Activated naive CD8-positive, alpha-beta T cell treated with anti-CD3 and anti-CD28 coated beads for 36 hours (primary cell): ENCODE data around the gene ZC3H18. TPM values are rescaled to one million over a fixed set of nuclear protein-coding genes. Genes with fewer than 3 reads are reported as not detected.

Experiments used
- DNase-seq: peaks from one replicate; pipeline ENCODE4 v3.0.0; 2021
- H3K27ac Mint-ChIP-seq: one replicate; pipeline ENCODE4 v1.8.0; 2022; ENCODE audit warnings: mild to moderate bottlenecking, moderate library complexity, mixed read lengths
- H3K27me3 Mint-ChIP-seq: one replicate; pipeline ENCODE4 v1.8.0; 2022; ENCODE audit warnings: mild to moderate bottlenecking, mixed read lengths
- H3K36me3 Mint-ChIP-seq: one replicate; pipeline ENCODE4 v1.8.0; 2021; ENCODE audit warnings: mild to moderate bottlenecking, mixed read lengths
- H3K4me1 Mint-ChIP-seq: one replicate; pipeline ENCODE4 v1.8.0; 2021; ENCODE audit warnings: mixed read lengths
- H3K4me3 Mint-ChIP-seq: one replicate; pipeline ENCODE4 v1.8.0; 2022; ENCODE audit warnings: mild to moderate bottlenecking, moderate library complexity, mixed read lengths
- H3K9me3 Mint-ChIP-seq: one replicate; pipeline ENCODE4 v1.8.0; 2022; ENCODE audit warnings: mixed read lengths
- total RNA-seq, 2 experiments: library from RNA; stranded (reverse); gene quantifications; one replicate each; pipeline ENCODE4 v1.2.3, GENCODE V29; 2021

ZC3H18 gene
- total RNA-seq, 2 experiments from 2014 or later, result 84.3 to 86.8 TPM

GRCh38 chr16:88554711-88555264, 15.4 kb upstream of the ZC3H18 start:
- Mint-ChIP-seq H3K27ac (no peak overlapping the region), H3K4me3 (no peak overlapping the region), H3K27me3 (peaks cover 40% of the 10 kb centered on the region), H3K36me3 (no peaks in the 10 kb centered on the region), H3K4me1 (peaks cover 3% of the 10 kb centered on the region), H3K9me3 (peaks cover 3% of the 10 kb centered on the region)
- no peak for DNase-seq

DNA sequence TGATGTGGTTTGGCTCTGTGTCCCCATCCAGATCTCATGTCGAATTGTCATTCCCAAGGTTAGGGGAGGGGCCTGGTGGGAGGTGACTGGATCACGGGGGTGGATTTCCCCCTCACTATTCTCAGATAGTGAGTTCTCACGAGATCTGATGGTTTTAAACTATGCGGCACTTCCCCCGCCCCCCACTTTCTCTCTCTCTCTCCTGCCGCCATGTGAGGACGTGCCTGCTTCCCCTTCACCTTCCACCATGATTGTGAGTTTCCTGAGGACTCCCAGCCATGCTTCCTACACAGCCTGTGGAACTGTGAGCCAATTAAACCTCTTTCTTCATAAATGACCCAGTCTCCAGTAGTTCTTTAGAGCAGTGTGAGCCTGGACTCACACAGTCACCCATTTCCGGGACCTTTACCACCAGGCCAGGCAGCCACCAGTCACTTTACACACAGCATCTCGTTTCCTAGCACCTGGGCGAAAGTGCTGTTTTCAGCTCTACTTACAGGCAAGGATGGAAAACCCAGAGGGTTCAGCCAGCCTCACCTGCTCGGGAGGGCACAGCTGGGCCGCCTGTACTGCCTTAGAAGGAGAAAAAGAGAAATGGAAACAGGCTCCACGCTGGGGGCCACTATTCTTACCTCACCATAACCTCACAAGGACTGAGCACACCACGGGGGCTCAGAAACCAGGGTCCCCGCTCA, 13.8 kb upstream of the ZC3H18 start:
- peaks cover 3% of the 10 kb centered on the region for H3K9me3 Mint-ChIP-seq
- peaks cover 45% of the 10 kb centered on the region for H3K27me3 Mint-ChIP-seq
- no peak overlapping the region for H3K27ac Mint-ChIP-seq
- H3K4me3 Mint-ChIP-seq, result no peak overlapping the region
- DNase-seq, result no peak
- H3K36me3 Mint-ChIP-seq, result no peaks in the 10 kb centered on the region
- no peaks in the 10 kb centered on the region for H3K4me1 Mint-ChIP-seq

DNA sequence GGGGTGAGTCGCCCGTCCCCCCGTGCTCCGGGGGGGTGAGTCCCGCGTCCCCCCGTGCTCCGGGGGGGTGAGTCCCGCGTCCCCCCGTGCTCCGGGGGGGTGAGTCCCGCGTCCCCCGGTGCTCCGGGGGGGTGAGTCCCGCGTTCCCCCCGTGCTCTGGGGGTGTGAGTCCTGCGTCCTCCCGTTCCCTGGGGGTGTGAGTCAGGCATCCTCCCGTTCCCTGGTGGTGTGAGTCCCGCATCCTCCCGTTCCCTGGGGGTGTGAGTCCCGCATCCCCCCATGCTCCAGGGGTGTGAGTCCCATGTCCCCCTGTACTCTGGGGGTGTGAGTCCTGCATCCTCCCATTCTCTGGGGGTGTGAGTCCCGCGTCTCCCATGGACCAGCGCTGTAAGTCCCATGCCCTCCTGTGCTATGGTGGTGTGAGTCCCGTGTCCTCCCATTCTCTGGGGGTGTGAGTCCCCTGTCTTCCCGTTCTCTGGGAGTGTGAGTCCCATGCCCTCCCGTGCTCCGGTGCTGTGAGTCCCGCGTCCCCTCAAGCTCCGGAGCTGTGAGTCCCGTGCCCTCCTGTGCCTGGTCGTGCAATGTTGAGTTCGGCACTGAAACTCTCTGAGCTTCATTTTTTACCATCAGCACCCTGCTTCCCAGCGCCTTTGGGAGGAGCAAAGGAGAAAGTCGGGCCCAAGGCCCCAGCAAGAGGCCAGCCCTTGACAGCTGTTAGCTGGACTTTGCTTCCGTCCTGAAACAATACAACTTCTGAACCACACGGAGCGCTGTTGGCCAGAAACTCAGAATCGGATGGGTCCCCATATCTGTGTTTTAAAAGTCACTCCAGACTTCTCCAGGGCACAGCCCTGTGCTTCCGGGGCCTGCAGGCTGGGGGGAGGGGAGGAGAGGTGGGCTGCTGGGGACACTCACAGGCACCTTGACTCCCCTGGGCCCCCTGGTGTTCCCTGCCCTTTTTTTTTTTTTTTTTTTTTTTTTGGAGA, 11.5 kb upstream of the ZC3H18 start:
- DNase-seq, result no peak
- H3K4me1 Mint-ChIP-seq, result peaks cover 2% of the 10 kb centered on the region
- H3K9me3 Mint-ChIP-seq, result peaks cover 3% of the 10 kb centered on the region
- peaks cover 37% of the 10 kb centered on the region for H3K27me3 Mint-ChIP-seq
- H3K36me3 Mint-ChIP-seq, result no peaks in the 10 kb centered on the region
- H3K4me3 Mint-ChIP-seq, result no peak overlapping the region
- H3K27ac Mint-ChIP-seq, result no peak overlapping the region

DNA sequence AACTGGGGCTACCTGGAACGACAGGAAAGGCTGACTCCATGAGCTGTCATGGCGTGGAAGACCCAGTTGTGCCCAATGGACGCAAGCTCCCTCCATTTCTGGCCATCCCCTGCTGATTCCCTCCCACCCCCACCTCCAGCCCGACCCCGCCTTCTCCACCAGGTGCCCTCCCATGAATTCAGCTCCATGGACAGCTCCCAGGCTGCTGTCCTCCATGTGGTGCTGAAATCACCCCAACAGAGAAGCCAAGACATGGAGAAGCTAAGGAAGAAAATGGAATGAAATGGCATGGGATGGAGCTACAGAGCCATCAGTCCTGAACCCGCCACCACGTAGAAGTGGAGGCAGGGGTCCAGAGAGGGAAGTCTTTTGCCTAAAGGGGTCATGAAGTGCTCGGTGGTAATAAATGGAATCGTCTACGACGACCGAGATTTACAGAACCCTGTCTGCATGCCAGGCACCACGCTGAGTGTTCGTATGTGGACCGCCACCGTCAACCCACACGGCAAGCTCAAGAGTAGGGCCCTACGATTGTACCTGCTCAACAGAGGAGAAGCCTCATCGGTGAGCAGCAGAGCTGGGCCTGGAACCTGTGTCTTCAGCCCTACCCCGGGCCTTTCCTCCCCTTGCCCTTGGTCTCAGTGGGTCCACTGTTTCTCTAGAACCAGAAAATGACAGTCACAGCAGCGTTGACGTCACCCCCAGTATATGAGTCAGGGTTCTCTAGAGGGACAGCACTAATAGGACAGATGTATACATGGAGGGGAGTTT, 9.3 kb upstream of the ZC3H18 start:
- Mint-ChIP-seq H3K9me3 (peaks cover 3% of the 10 kb centered on the region), H3K27ac (no peak overlapping the region), H3K36me3 (no peaks in the 10 kb centered on the region), H3K4me3 (no peak overlapping the region), H3K4me1 (peaks cover 5% of the 10 kb centered on the region), H3K27me3 (peaks cover 28% of the 10 kb centered on the region)
- no peak for DNase-seq

DNA sequence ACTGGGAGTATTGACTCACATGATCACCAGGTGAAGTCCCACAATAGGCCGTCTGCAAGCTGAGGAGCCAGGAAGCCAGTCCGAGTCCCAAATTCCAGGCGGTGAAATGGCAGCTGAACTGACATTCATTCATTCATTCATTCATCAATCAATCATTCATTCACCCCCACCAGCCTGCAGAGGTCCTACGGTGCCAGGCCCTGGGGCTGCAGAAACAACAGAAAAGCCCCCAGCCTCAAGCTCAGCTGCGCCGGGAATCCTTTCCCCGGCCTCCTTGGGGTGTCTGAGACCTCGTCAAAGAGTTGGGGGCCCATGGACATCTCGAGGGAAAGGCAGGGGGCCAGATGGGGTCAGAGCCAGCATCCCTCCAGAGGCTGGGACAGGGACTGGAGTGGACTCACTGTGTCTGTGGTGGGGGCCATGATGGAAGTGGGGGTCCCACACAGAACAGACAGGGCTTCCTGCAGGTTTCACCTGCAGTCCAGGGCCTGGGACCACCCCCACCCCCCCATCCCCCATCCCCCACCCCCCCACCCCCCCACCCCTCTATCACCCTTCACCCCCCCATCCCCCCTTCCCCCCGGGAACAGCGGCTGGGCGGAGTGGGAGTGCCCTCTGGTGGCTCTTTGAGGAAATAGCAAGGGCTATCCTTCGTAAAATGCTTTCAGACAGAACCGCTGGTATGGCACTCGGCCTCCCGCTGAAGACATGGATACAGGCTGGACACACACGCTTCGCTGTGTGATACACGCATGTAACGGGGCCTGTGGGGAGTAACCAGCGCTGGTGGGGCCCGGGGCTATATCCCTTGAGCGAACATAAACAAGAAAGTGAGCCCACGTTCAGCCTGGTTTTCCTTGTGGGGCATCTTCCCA, 8.5 kb upstream of the ZC3H18 start:
- Mint-ChIP-seq H3K27me3 (peaks cover 22% of the 10 kb centered on the region), H3K4me1 (peaks cover 13% of the 10 kb centered on the region), H3K9me3 (no peaks in the 10 kb centered on the region), H3K36me3 (no peaks in the 10 kb centered on the region), H3K4me3 (no peak overlapping the region), H3K27ac (no peak overlapping the region)
- DNase-seq, result peak; percentile 38

GRCh38 chr16:88566158-88566557, 4.0 kb upstream of the ZC3H18 start:
- H3K27ac Mint-ChIP-seq, result no peak overlapping the region
- H3K4me3 Mint-ChIP-seq, result no peak overlapping the region

GRCh38 chr16:88568710-88569613, 1.2 kb upstream of the ZC3H18 start:
- peaks cover 41% of the 10 kb centered on the region for H3K4me1 Mint-ChIP-seq
- H3K4me3 Mint-ChIP-seq, result peak overlapping the region; percentile 73

More at GRCh38 chr16:88566158-88566557, 4.0 kb upstream of the ZC3H18 start:
- Mint-ChIP-seq H3K9me3 (no peaks in the 10 kb centered on the region), H3K36me3 (peaks cover 1% of the 10 kb centered on the region), H3K4me1 (peaks cover 19% of the 10 kb centered on the region), H3K27me3 (no peaks in the 10 kb centered on the region)
- DNase-seq, result peak; percentile 79

DNA sequence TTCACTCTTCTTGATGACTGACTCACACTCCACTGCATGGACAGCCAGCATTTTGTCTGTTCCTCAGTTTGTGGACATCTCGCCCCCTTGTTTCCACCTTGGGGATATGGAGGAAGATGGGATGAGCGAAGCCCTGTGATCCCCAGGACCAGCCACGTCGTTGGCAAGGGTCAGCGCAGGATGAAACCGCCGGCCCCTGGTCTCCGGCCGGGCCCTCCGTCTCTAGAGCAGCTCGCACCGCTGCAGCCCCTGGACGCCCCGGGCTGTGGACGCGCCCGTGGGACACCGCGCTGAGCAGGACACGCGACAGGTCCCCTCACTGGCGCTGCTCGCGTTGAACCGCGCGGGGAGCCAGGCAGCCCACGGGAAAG, 604 bp upstream of the ZC3H18 start:
- DNase-seq, result no peak
- Mint-ChIP-seq H3K27ac (peak overlapping the region; percentile 22), H3K4me3 (peak overlapping the region; percentile 73), H3K9me3 (no peaks in the 10 kb centered on the region), H3K4me1 (peaks cover 41% of the 10 kb centered on the region), H3K36me3 (peaks cover 10% of the 10 kb centered on the region), H3K27me3 (no peaks in the 10 kb centered on the region)

More at GRCh38 chr16:88568710-88569613, 1.2 kb upstream of the ZC3H18 start:
- peaks cover 10% of the 10 kb centered on the region for H3K36me3 Mint-ChIP-seq
- H3K9me3 Mint-ChIP-seq, result no peaks in the 10 kb centered on the region
- H3K27ac Mint-ChIP-seq, result peak overlapping the region; percentile 22
- no peaks in the 10 kb centered on the region for H3K27me3 Mint-ChIP-seq
- DNase-seq, result no peak

GRCh38 chr16:88570691-88571092, 489 bp downstream of the ZC3H18 start:
- Mint-ChIP-seq H3K27me3 (no peaks in the 10 kb centered on the region), H3K27ac (peak overlapping the region; percentile 77), H3K4me1 (peaks cover 43% of the 10 kb centered on the region), H3K36me3 (peaks cover 10% of the 10 kb centered on the region), H3K9me3 (no peaks in the 10 kb centered on the region), H3K4me3 (peak overlapping the region; percentile 89)
- peak; percentile 52 for DNase-seq

- no peaks in the 10 kb centered on the region for H3K27me3 Mint-ChIP-seq
- no peak overlapping the region for H3K27ac Mint-ChIP-seq
- H3K9me3 Mint-ChIP-seq, result no peaks in the 10 kb centered on the region
- no peak overlapping the region for H3K4me3 Mint-ChIP-seq
- peaks cover 35% of the 10 kb centered on the region for H3K36me3 Mint-ChIP-seq
- H3K4me1 Mint-ChIP-seq, result peaks cover 44% of the 10 kb centered on the region
- DNase-seq, result no peak
Measured at GRCh38 chr16:88575251-88575650, 5.0 kb downstream of the ZC3H18 start.

DNA sequence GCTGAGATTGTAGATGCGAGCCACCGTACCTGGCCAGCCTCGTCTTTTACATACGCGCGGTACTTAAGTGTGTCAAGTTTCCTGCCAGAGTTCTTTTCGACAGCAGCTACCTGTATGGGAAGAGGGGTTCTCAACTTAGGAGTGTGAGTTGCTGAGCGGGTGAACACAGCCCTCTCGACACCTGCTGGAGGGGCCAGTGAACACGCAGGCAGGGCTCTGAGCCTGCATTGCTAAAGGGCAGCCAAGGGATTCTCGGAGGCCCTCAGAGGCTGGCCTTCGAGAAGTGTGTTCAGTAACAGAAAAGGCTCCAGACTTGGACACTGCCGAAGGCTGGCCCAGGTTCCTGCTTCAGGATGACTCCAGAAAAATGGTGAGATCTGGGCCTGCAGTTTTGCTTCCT, 6.1 kb downstream of the ZC3H18 start:
- no peak overlapping the region for H3K27ac Mint-ChIP-seq
- H3K36me3 Mint-ChIP-seq, result peaks cover 32% of the 10 kb centered on the region
- peaks cover 48% of the 10 kb centered on the region for H3K4me1 Mint-ChIP-seq
- no peak for DNase-seq
- H3K4me3 Mint-ChIP-seq, result no peak overlapping the region
- no peaks in the 10 kb centered on the region for H3K27me3 Mint-ChIP-seq
- no peaks in the 10 kb centered on the region for H3K9me3 Mint-ChIP-seq

GRCh38 chr16:88577166-88577565, 7.0 kb downstream of the ZC3H18 start:
- Mint-ChIP-seq H3K9me3 (no peaks in the 10 kb centered on the region), H3K36me3 (peaks cover 33% of the 10 kb centered on the region), H3K4me3 (peak overlapping the region; percentile 19), H3K27ac (no peak overlapping the region), H3K4me1 (peaks cover 40% of the 10 kb centered on the region), H3K27me3 (no peaks in the 10 kb centered on the region)
- DNase-seq, result no peak
